ENCODE measurements around the gene OR8A1. TPM values are rescaled to one million over a fixed set of nuclear protein-coding genes. Genes with fewer than 3 reads are reported as not detected.

The OR8A1 gene
- total RNA-seq, 1 donor from 2014 or later = not detected

GRCh38 chr11:124611064-124611463 lies 41.3 kb downstream of the OR8A1 start, which contains the start of gene PANX3:
TSS of gene PANX3 (plus strand) at chr11:124611428. CDS start at chr11:124611557, 129 bp downstream.
- Histone ChIP-seq H3K27ac (replicated peaks) (no peak within 1 kb of the TSS), H3K4me1 (no peaks in the 10 kb centered on the region), H3K9me3 (replicated peaks) (no peaks in the 10 kb centered on the region), H3K36me3 (no peaks in the 10 kb centered on the region), H3K27me3 (ENCODE audit: low read depth) (peaks cover 38% of the 10 kb centered on the region), H3K4me3 (no peak within 1 kb of the TSS)
- intact Hi-C loops (cut with micrococcal nuclease) = no loop called here
- DNase-seq = no peak
- no peak for TF ChIP-seq CTCF (IDR thresholded peaks at IDR 0.05; ENCODE audit: borderline replicate concordance)

GRCh38 chr11:124612045-124612444 lies 42.2 kb downstream of the OR8A1 start:
- Histone ChIP-seq H3K36me3 (no peaks in the 10 kb centered on the region), H3K9me3 (replicated peaks) (no peaks in the 10 kb centered on the region), H3K27me3 (ENCODE audit: low read depth) (peaks cover 48% of the 10 kb centered on the region), H3K4me3 (no peak overlapping the region), H3K4me1 (no peaks in the 10 kb centered on the region), H3K27ac (replicated peaks) (no peak overlapping the region)
- no peak for TF ChIP-seq CTCF (IDR thresholded peaks at IDR 0.05; ENCODE audit: borderline replicate concordance)
- no peak for DNase-seq
- intact Hi-C loops (cut with micrococcal nuclease) = no loop called here

- peaks cover 54% of the 10 kb centered on the region for H3K27me3 ChIP-seq (ENCODE audit: low read depth)
- no peaks in the 10 kb centered on the region for H3K9me3 ChIP-seq (replicated peaks)
- intact Hi-C loops (cut with micrococcal nuclease) = no loop called here
These were observed 42.9 kb downstream of the OR8A1 start for GRCh38 chr11:124612567-124613246.

GRCh38 chr11:124618863-124619262 lies 49.1 kb downstream of the OR8A1 start:
- no peak for DNase-seq
- Histone ChIP-seq H3K4me3 (no peak overlapping the region), H3K4me1 (peaks cover 23% of the 10 kb centered on the region), H3K9me3 (replicated peaks) (no peaks in the 10 kb centered on the region), H3K27ac (replicated peaks) (no peak overlapping the region), H3K27me3 (ENCODE audit: low read depth) (peaks cover 38% of the 10 kb centered on the region), H3K36me3 (no peaks in the 10 kb centered on the region)
- TF ChIP-seq CTCF (IDR thresholded peaks at IDR 0.05; ENCODE audit: borderline replicate concordance) = no peak
- intact Hi-C loops (cut with micrococcal nuclease) = no loop called here

More at GRCh38 chr11:124612567-124613246, 42.9 kb downstream of the OR8A1 start:
- no peaks in the 10 kb centered on the region for H3K4me1 ChIP-seq
- no peak for TF ChIP-seq CTCF (IDR thresholded peaks at IDR 0.05; ENCODE audit: borderline replicate concordance)
- H3K4me3 ChIP-seq = no peak overlapping the region
- no peaks in the 10 kb centered on the region for H3K36me3 ChIP-seq
- no peak overlapping the region for H3K27ac ChIP-seq (replicated peaks)
- no peak for DNase-seq

Other genes starting within 250 kb of the OR8A1 start
- not detected for gene OR8D2, start 249.8 kb upstream of the OR8A1 start, total RNA-seq
- not detected for gene OR8B2, start 185.5 kb upstream of the OR8A1 start, total RNA-seq
- gene OR8B3, start 171.0 kb upstream of the OR8A1 start, total RNA-seq = not detected
- not detected for gene OR8B4, start 145.1 kb upstream of the OR8A1 start, total RNA-seq
- not detected for gene OR8B8, start 124.3 kb upstream of the OR8A1 start, total RNA-seq
- gene OR8B12, start 26.3 kb upstream of the OR8A1 start, total RNA-seq = not detected
- gene PANX3, start 41.4 kb downstream of the OR8A1 start, total RNA-seq = not detected
- 23.3 TPM for gene TBRG1, start 52.9 kb downstream of the OR8A1 start, total RNA-seq
- 68.8 TPM for gene SIAE, start 103.7 kb downstream of the OR8A1 start, total RNA-seq
- gene SPA17, start 103.9 kb downstream of the OR8A1 start, total RNA-seq = 3.0 TPM
- 5.0 TPM for gene NRGN, start 169.9 kb downstream of the OR8A1 start, total RNA-seq
- 1.2 TPM for gene VSIG2, start 182.3 kb downstream of the OR8A1 start, total RNA-seq
- 40.0 TPM for gene ESAM, start 192.3 kb downstream of the OR8A1 start, total RNA-seq
- 2.7 TPM for gene MSANTD2, start 230.4 kb downstream of the OR8A1 start, total RNA-seq